Kidney (tissue), 14 donors: Measurements from ENCODE around the gene CNTF. TPM values are rescaled to one million over a fixed set of nuclear protein-coding genes. Genes with fewer than 3 reads are reported as not detected.

Experiments
- DNase-seq, 5 donors: peaks; one replicate each; pipeline ENCODE4 v3.0.0-alpha.2; 2013 to 2020
- FAIRE-seq: peaks from 2 replicates; lab custom pipeline; 2012; peaks lifted over from hg19 to GRCh38; lab: Jason Lieb, UNC
- H3K27ac ChIP-seq, 2 donors: one replicate each; pipeline ENCODE4 v1.7.0; 2013; ENCODE audit warnings: low read depth in 2 of 2, low read length in 2 of 2, inconsistent platforms in 1 of 2
- H3K27me3 ChIP-seq: one replicate; pipeline ENCODE4 v1.7.1; 2013; ENCODE audit warnings: low read length, inconsistent platforms; ENCODE audit not compliant: control insufficient read depth, insufficient read depth
- H3K36me3 ChIP-seq, 3 donors: one replicate each; pipeline versions ENCODE4 v1.7.0 to v1.7.1; 2013; ENCODE audit warnings: low read length in 3 of 3, control low read depth in 1 of 3, inconsistent platforms in 1 of 3; ENCODE audit not compliant: insufficient read depth in 3 of 3, control insufficient read depth in 2 of 3
- H3K4me1 ChIP-seq, 3 donors: one replicate each; pipeline versions ENCODE4 v1.7.0 to v1.7.1; 2013; ENCODE audit warnings: low read length in 3 of 3, inconsistent platforms in 1 of 3, low read depth in 1 of 3; ENCODE audit not compliant: control insufficient read depth in 2 of 3, insufficient read depth in 2 of 3
- H3K4me3 ChIP-seq, 3 donors: one replicate each; pipeline versions ENCODE4 v1.7.0 to v1.8.1; 2013; ENCODE audit warnings: low read length in 3 of 3, control low read depth in 1 of 3, inconsistent platforms in 1 of 3
- H3K9ac ChIP-seq, 3 donors: one replicate each; pipeline versions ENCODE4 v1.7.0 to v1.7.1; 2013; ENCODE audit warnings: low read length in 3 of 3, control low read depth in 1 of 3, inconsistent platforms in 1 of 3
- H3K9me3 ChIP-seq, 3 donors: one replicate each; pipeline versions ENCODE4 v1.7.0 to v1.7.1; 2013; ENCODE audit warnings: low read length in 3 of 3, control low read depth in 1 of 3, inconsistent platforms in 1 of 3; ENCODE audit not compliant: control insufficient read depth in 2 of 3, insufficient read depth in 1 of 3
- CTCF ChIP-seq: IDR thresholded peaks from 3 replicates; pipeline ENCODE4 v1.5.1; 2012; ENCODE audit warnings: mild to moderate bottlenecking, moderate library complexity, borderline replicate concordance; ENCODE audit not compliant: insufficient read depth; ENCODE audit errors: extremely low read depth
- intact Hi-C: fragments of 100-400 bp; cut with DNase I; formaldehyde crosslinking; loops from one replicate; pipeline ENCODE4 v1.11.1; 2022
- polyA plus RNA-seq: library from polyadenylated mRNA; stranded (reverse); fragments of 350-450 nt; fragmentation: Illumina TruSeq; extraction: RNeasy Lipid Tissue Mini Kit (QIAGEN cat#74804); gene quantifications from one replicate; pipeline ENCODE4 v1.2.3, GENCODE V29; 2014; ENCODE audit warnings: low read depth, low replicate concordance; ENCODE audit not compliant: insufficient read depth
- total RNA-seq: library from RNA; stranded (reverse); fragmentation: NEBNext Ultra II Directional; extraction: Animal tissue kit (Norgen Biotek cat#: 25700); gene quantifications from one replicate; pipeline ENCODE4 v1.2.1, GENCODE V29; 2021
- donor health status: control.
- donor health status: control.
- donor health status: control.
- donor health status: control.
- donor health status: control.
- donor health status: DM: yes; HTN: yes; CAD: no.
- donor health status: Normal renal cell carcinoma (clear cell type).

CNTF gene
- total and polyA plus RNA-seq, 2 donors from 2014 or later: 0.41 to 1.2 TPM

GRCh38 chr11:58575377-58576020 is 47.0 kb upstream of the CNTF start, which contains the start of gene LPXN:
TSS of gene LPXN (minus strand) at chr11:58575856. CDS start at chr11:58575772, 84 bp downstream.
- no peak for TF ChIP-seq CTCF
- intact Hi-C loops: no loop called here
- DNase-seq (no peak), FAIRE-seq (no peak)
- H3K36me3 ChIP-seq: no peaks in the 10 kb centered on the region
- H3K9ac ChIP-seq: peak within 1 kb of the TSS in 1 of 3 donors; percentile 100
- H3K27me3 ChIP-seq: no peaks in the 10 kb centered on the region
- H3K4me3 ChIP-seq: peak within 1 kb of the TSS in 2 of 3 donors; percentile 14 to 97
- peaks cover 2 to 28% (median 26%) of the 10 kb centered on the region in 3 donors for H3K4me1 ChIP-seq
- peak within 1 kb of the TSS; percentile 9 to 100 for H3K27ac ChIP-seq
- no peaks in the 10 kb centered on the region for H3K9me3 ChIP-seq

DNA sequence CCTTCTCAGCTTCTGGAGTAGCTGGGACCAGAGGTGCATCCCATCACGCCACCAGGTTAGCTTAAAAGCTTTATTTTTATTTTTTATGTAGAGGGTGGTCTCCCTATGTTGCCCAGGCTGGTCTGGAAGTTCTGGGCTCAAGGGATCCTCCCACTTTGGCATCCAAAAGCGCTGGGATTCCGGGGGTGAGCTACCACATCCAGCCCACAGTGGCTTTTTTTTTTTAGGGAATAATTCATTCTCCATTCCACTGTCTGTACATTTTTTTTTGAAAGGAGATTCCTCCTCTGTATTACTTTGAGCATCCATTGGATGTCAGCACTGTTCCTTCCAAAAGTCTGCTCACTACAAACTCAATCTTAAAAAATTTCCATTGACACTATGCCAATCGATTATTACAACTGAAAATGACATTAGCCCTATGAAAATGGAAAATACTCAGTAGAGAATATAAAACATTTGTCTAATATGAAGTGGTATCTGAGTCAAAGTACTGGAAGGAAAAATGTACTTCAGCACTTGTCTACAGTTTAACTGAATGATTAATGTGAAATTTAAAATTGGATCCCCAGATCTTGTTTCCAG is 45.5 kb upstream of the CNTF start:
- peak; percentile 28 for TF ChIP-seq CTCF
- H3K27ac ChIP-seq: peak overlapping the region; percentile 100
- intact Hi-C loops: no loop called here
- no peaks in the 10 kb centered on the region for H3K36me3 ChIP-seq
- H3K9ac ChIP-seq: peak overlapping the region; percentile 96 to 100 (median 98)
- no peaks in the 10 kb centered on the region for H3K27me3 ChIP-seq
- H3K4me3 ChIP-seq: peak overlapping the region; percentile 97 to 100 (median 98)
- peak in 3 of 5 donors; percentile 41 to 51 (median 43) for DNase-seq
- no peak for FAIRE-seq
- H3K9me3 ChIP-seq: no peaks in the 10 kb centered on the region
- H3K4me1 ChIP-seq: peaks cover 4 to 32% (median 32%) of the 10 kb centered on the region in 3 donors

GRCh38 chr11:58577555-58578135 is 44.8 kb upstream of the CNTF start:
- H3K4me1 ChIP-seq: peaks cover 4 to 37% (median 32%) of the 10 kb centered on the region in 3 donors
- intact Hi-C loops: no loop called here
- no peaks in the 10 kb centered on the region for H3K9me3 ChIP-seq
- H3K36me3 ChIP-seq: no peaks in the 10 kb centered on the region
- peak in 2 of 5 donors; percentile 60 to 86 for DNase-seq
- H3K4me3 ChIP-seq: peak overlapping the region; percentile 97 to 100 (median 98)
- H3K9ac ChIP-seq: peak overlapping the region; percentile 96 to 100 (median 98)
- no peak for FAIRE-seq
- H3K27ac ChIP-seq: peak overlapping the region; percentile 100
- TF ChIP-seq CTCF: no peak
- no peaks in the 10 kb centered on the region for H3K27me3 ChIP-seq
